Choroid plexus epithelial cell (primary cell): ENCODE results near the gene MAN2A1.
"Not testable (repeated sequence)": the region's sequence is repeated elsewhere in the genome, so short reads cannot be mapped to it uniquely, and the experiment has no call there.

Experiments
- DNase-seq: peaks from one replicate; pipeline ENCODE4 v3.0.0-alpha.2; 2010; ENCODE audit warnings: low read depth
- H3K4me3 ChIP-seq: 2 replicates; pipeline ENCODE4 v1.5.1; 2011; ENCODE audit warnings: low read depth, mild to moderate bottlenecking, control low read depth, low read length, moderate library complexity
- CTCF ChIP-seq: conservative IDR thresholded peaks from 2 replicates; pipeline ENCODE4 v1.5.1; 2011; ENCODE audit warnings: low read depth, mild to moderate bottlenecking, control low read depth, inconsistent platforms, low read length, moderate library complexity

The MAN2A1 gene

DNA sequence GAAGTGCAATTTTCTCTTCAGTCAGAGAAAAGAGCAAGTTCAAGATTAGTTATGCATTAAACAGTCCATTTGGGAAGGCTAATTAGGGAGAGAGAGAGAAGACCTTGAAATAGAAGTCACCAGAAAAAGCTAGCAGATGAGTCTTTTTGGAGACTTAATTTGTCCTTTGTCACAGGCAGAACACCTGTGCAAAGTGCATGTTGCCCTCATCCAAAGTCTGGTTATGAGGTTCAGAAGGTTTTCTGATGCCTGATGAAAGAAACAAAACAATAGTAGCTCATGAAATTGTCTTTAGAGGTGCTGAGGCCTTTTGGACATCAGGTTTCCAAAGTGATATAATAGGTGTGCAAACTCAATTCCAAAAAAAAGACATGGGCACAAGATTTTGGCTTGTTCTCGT, 199.3 kb downstream of the MAN2A1 start:
- no peak for DNase-seq
- no peak for TF ChIP-seq CTCF
- H3K4me3 ChIP-seq: no peak overlapping the region

- not testable (repeated sequence) for DNase-seq, H3K4me3 ChIP-seq
These were observed 203.5 kb downstream of the MAN2A1 start for GRCh38 chr5:109893271-109893670.

- DNase-seq: no peak
- TF ChIP-seq CTCF: no peak
- H3K4me3 ChIP-seq: no peak overlapping the region
These were observed 208.8 kb downstream of the MAN2A1 start for GRCh38 chr5:109898269-109899162.

DNA sequence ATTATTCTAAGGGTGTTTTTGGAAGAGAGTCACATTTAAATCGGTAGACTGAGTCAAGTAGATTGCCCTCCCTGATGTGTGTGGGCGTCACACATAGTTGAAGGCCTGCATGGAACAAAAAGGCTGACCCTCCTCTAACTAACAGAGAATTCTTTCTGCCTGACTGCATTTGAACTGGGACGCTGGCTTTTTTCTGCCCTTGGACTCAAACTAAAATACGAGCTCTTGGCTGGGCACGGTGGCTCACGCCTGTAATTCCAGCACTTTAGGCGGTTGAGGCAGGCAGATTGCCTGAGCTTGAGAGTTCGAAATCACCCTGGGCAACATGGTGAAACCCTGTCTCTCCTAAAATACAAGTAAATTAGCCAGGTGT, 209.4 kb downstream of the MAN2A1 start:
- no peak for DNase-seq
- H3K4me3 ChIP-seq: no peak overlapping the region
- no peak for TF ChIP-seq CTCF

DNA sequence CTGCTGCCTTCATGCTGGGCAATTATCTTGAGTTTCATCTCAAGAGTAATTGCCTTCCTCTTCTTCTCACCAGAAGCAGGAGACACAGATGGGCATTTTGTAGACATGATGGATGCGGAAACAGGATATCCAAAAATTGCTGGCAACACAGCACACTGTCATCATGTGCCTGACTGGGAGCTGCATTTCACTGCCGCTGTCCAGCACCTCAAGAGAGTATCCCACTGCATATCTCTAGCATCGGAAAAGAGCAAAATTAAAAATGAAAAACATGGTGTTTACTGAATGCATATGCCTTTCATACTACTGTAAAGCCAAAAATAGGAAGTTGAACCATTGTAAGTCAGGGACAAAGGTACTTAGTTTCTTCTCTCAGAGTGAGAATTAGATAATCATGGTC, 210.7 kb downstream of the MAN2A1 start:
- H3K4me3 ChIP-seq: no peak overlapping the region
- no peak for DNase-seq
- no peak for TF ChIP-seq CTCF

- no peak overlapping the region for H3K4me3 ChIP-seq
- DNase-seq: no peak
- TF ChIP-seq CTCF: no peak
These were observed 211.3 kb downstream of the MAN2A1 start for GRCh38 chr5:109900911-109901627.

DNA sequence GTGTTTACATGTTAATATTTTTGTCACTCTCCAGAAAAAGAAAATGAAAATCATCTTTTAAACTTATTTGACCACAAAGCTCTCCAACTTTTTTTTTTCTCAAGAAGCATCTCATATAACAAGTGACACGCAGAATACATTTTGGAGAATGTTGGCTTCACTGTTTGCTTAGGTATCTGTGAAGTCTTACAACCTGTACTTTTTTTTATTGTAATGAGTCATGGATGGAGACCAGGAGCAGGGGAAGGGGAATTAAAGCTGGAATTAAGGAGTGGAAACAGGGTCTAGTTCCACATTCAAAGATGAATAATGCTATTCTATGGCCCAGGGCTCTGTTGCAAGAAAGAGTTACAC, 211.9 kb downstream of the MAN2A1 start:
- no peak for DNase-seq
- no peak for TF ChIP-seq CTCF
- no peak overlapping the region for H3K4me3 ChIP-seq
